Erythroblast (primary cell): Measurements from ENCODE around the gene ENOX2.

Experiments
- GATA1 ChIP-seq: IDR thresholded peaks from 2 replicates; pipeline ENCODE4 v1.6.1; 2011; ENCODE audit warnings: low read depth, mild to moderate bottlenecking, control low read depth, low read length, moderate library complexity
- POLR2A ChIP-seq: IDR thresholded peaks from 2 replicates; pipeline ENCODE4 v1.6.1; 2011; ENCODE audit warnings: mild to moderate bottlenecking, low read length

DNA sequence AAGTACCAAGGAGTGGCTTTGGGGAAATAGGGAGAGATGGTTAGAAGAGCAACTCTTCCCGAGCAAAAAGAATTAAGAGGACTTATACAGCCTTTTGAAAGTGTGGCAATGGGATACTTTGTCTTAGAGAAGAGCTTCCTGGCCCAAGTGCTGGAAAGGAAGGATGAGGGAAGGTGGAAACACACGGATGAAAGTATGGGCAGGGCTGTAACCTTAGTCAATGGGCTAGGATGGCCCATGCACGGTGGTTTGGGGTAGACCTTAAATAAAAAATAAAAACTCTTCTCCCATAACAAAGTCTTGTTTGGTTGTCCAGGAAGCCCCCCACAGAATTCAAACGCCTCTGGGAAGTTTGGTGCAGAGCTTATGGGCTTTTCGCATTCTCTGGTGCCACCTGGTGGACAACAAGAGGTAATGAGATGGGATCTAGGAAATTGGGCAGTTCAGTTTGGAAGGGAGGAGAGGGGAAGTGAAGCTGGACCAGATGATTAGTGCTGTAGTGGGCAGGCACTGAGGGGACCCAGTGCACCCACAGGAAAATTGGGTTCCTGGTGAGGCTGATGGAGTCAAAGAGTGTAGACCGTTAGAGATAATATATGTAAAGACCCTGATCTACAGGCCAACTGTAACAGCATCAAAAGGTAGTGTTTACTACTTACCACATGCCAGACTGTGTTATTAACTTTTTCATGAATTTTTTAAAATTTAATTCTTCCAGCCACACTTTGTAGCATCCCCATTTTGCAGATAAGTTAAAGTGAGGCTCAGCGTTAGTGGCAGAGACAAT lies 13.8 kb upstream of the ENOX2 start:
- TF ChIP-seq POLR2A (no peak), GATA1 (no peak)
